GM18907 (cell line): Measurements from ENCODE around the gene CADPS2.
"Not testable (repeated sequence)": the region's sequence is repeated elsewhere in the genome, so short reads cannot be mapped to it uniquely, and the experiment has no call there.

Experiments used
- ATAC-seq: cut with Tn5 transposase; IDR thresholded peaks from one replicate; pipeline ENCODE4 v1.9.1; 2021; ENCODE audit warnings: mild to moderate bottlenecking, moderate library complexity; ENCODE audit not compliant: unreplicated experiment

The CADPS2 gene

GRCh38 chr7:122850528-122850927, 35.7 kb downstream of the CADPS2 start:
- ATAC-seq = no peak

GRCh38 chr7:122849957-122850328, 36.3 kb downstream of the CADPS2 start:
- ATAC-seq = no peak

- no peak for ATAC-seq
Measured at GRCh38 chr7:122849322-122849956, 36.8 kb downstream of the CADPS2 start.

- no peak for ATAC-seq
Measured at GRCh38 chr7:122847871-122848473, 38.3 kb downstream of the CADPS2 start.

- ATAC-seq = no peak
Measured at GRCh38 chr7:122846591-122846990, 39.7 kb downstream of the CADPS2 start.

DNA sequence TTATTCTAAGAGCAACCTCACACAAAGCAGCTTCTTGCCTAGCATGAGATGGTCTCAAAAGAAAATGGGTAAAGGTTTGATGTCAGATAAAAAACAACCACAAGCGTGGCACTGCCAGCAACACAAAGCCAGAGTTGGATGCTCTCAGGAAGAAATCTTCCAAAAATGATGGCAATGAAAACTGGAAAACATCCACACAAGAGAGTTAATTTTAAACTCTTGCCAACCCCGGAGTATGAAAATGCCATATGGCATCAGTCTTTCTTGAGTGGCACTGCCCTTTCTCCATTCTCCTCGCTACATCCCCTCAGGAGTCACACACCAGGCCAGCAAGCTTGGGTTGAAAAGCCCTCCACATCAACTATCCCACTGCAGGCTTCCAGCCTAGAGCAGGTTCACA, 41.0 kb downstream of the CADPS2 start:
- no peak for ATAC-seq

- no peak for ATAC-seq
Measured at GRCh38 chr7:122844191-122844988, 41.9 kb downstream of the CADPS2 start.

GRCh38 chr7:122842971-122843370, 43.3 kb downstream of the CADPS2 start:
- no peak for ATAC-seq

GRCh38 chr7:122836286-122836685, 50.0 kb downstream of the CADPS2 start:
- ATAC-seq = not testable (repeated sequence)

GRCh38 chr7:122834571-122834942, 51.7 kb downstream of the CADPS2 start:
- ATAC-seq = not testable (repeated sequence)

DNA sequence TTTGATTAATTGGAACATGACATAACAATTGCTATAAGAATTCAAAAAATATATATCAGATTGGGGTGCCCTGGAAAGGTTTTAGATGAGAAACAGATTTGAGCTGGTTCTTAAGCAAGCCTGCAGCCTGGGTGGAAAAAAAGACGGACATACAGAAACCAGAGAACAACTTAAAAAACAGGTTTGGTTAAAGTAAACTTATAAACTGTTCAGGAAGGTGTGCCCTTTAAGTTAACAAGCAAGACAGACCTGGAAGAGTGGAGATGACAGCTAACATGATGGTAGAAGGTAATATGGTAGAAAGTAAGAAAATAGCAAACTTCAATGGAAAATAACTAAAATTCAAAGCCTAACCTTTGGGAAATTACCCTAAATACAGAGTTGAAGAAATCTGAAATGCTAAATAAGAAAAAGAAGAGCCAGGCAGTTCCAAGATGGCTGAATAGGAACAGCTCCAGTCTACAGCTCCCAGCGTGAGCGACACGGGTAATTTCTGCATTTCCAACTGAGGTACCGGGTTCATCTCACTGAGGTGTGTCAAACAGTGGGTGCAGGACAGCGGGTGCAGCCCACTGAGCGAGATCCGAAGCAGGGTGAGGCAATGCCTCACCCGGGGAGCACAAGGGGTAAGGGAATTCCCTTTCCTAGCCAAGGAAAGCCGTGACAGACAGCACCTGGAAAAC, 52.2 kb downstream of the CADPS2 start:
- ATAC-seq = no peak

- no peak for ATAC-seq
Measured at GRCh38 chr7:122831436-122831835, 54.8 kb downstream of the CADPS2 start.

GRCh38 chr7:122829962-122830361, 56.3 kb downstream of the CADPS2 start:
- ATAC-seq = no peak

- ATAC-seq = no peak
Measured at GRCh38 chr7:122827763-122828162, 58.5 kb downstream of the CADPS2 start.

DNA sequence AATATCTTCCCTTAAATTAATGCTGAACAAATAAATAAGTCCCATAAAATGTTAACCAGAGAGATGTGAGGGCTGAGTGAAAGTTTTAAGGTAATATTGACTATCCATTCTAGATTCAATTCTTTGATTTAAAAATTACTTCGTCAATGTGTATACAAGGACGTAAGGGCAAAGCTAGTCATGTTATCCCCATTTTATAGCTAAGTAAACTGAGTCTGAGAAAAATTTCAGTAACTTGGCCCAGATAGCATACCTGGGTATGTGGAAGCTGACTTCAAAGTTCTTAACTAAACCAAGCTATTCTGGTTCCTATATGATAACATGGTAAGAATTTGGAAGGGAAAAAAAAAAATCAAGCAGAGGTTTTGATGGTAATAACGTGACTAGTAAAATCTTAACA, 72.4 kb downstream of the CADPS2 start:
- no peak for ATAC-seq

GRCh38 chr7:122803851-122804250, 82.4 kb downstream of the CADPS2 start:
- no peak for ATAC-seq

GRCh38 chr7:122803323-122803722, 82.9 kb downstream of the CADPS2 start:
- ATAC-seq = peak; percentile 41

DNA sequence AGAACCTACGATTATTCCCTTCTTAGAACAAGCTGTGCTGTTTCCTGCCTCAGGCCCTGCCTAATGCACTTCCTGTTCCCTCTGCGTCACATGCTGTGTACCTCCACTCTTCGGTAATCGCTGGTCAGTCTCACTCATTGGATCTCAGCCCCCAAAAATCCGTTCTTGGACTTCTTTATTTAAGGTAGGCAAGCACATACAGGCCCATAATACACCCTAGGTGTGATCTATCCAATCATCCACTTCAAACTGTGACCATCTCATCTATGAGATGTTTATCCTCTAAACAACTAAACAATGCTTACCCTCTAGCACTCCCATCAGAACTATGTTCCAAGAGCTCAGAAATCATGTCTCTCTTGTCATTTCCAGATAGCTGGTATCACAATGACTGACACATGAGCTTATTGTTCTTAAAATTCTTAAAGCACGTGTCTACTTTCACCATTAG, 83.9 kb downstream of the CADPS2 start:
- ATAC-seq = peak; percentile 57

GRCh38 chr7:122791959-122792545, 94.2 kb downstream of the CADPS2 start:
- ATAC-seq = no peak

- ATAC-seq = no peak
Measured at GRCh38 chr7:122790591-122790990, 95.7 kb downstream of the CADPS2 start.

- ATAC-seq = no peak
Measured at GRCh38 chr7:122790132-122790531, 96.1 kb downstream of the CADPS2 start.
